SK-N-SH (cell line): ENCODE data around the gene PTPN12. TPM values are rescaled to one million over a fixed set of nuclear protein-coding genes. Genes with fewer than 3 reads are reported as not detected.

Experiments
- CTCF ChIA-PET: fragments of 300-600, 350-600 bp; formaldehyde crosslinking; extraction: SDS; loops from one replicate; lab custom pipeline; 2021; lab: Yijun Ruan, JAX
- POLR2A ChIA-PET: fragments of 350-600 bp; sonication (Branson Sonifier 250); formaldehyde crosslinking; extraction: SDS; loops from one replicate; lab custom pipeline; 2020; ENCODE audit warnings: antibody characterized with exemption, inconsistent platforms; lab: Yijun Ruan, JAX
- DNase-seq: peaks from one replicate; pipeline ENCODE4 v3.0.0; 2012
- H2AFZ ChIP-seq: fragments of 200-600 bp; sonication (generic); 2 replicates; pipeline ENCODE4 v1.8.1; 2016; ENCODE audit warnings: antibody characterized with exemption, mild to moderate bottlenecking, low read depth
- H3F3A ChIP-seq: fragments of 200-600 bp; sonication (generic); replicated peaks from 2 replicates; pipeline ENCODE3; 2016; ENCODE audit warnings: antibody characterized with exemption, mild to moderate bottlenecking; ENCODE audit not compliant: insufficient read depth
- H3K27ac ChIP-seq, 2 experiments: fragments of 200-500 bp in 1 of 2; fragments of 200-600 bp in 1 of 2; sonication (Bioruptor generic) in 1 of 2; sonication (generic), shearing (Covaris generic) in 1 of 2; 2 replicates each; pipeline versions ENCODE4 v1.5.1 to v1.6.1; 2014 to 2016; ENCODE audit warnings: low read depth in 2 of 2, inconsistent platforms in 1 of 2, low read length in 1 of 2, mild to moderate bottlenecking in 1 of 2, mixed read lengths in 1 of 2
- H3K27me3 ChIP-seq: fragments of 200-600 bp; sonication (generic), shearing (Covaris generic); 2 replicates; pipeline ENCODE4 v1.6.1; 2016; ENCODE audit warnings: mixed run types; ENCODE audit not compliant: insufficient read depth
- H3K36me3 ChIP-seq, 2 experiments: fragments of 200-500 bp in 1 of 2; fragments of 200-600 bp in 1 of 2; sonication (Bioruptor generic) in 1 of 2; sonication (generic) in 1 of 2; replicated peaks in 1 of 2; 2 replicates each; pipeline versions ENCODE3 to v1.5.1; 2014 to 2016; ENCODE audit warnings: low read length in 1 of 2, mild to moderate bottlenecking in 1 of 2; ENCODE audit not compliant: insufficient read depth in 2 of 2, control insufficient read depth in 1 of 2
- H3K4me1 ChIP-seq, 2 experiments: fragments of 200-500 bp in 1 of 2; fragments of 200-600 bp in 1 of 2; sonication (Bioruptor generic) in 1 of 2; sonication (generic), shearing (Covaris generic) in 1 of 2; 2 replicates each; pipeline versions ENCODE4 v1.5.1 to v1.6.1; 2014 to 2016; ENCODE audit warnings: low read depth in 1 of 2, low read length in 1 of 2, mixed run types in 1 of 2; ENCODE audit not compliant: insufficient read depth in 2 of 2, control insufficient read depth in 1 of 2
- H3K4me2 ChIP-seq: fragments of 200-600 bp; sonication (generic), shearing (Covaris generic); 2 replicates; pipeline ENCODE4 v1.6.1; 2017; ENCODE audit warnings: mixed run types
- H3K4me3 ChIP-seq, 2 experiments: fragments of 200-500 bp in 1 of 2; fragments of 200-600 bp in 1 of 2; sonication (Bioruptor generic) in 1 of 2; sonication (generic), shearing (Covaris generic) in 1 of 2; 2 replicates each; pipeline versions ENCODE4 v1.5.1 to v1.8.1; 2014 to 2016; ENCODE audit warnings: low read depth in 2 of 2, inconsistent platforms in 1 of 2, low read length in 1 of 2, mild to moderate bottlenecking in 1 of 2, mixed read lengths in 1 of 2, moderate library complexity in 1 of 2
- H3K79me2 ChIP-seq: fragments of 200-600 bp; sonication (generic); 2 replicates; pipeline ENCODE4 v1.8.1; 2017; ENCODE audit warnings: mild to moderate bottlenecking; ENCODE audit not compliant: insufficient read depth
- H3K9ac ChIP-seq: fragments of 200-600 bp; sonication (generic); 2 replicates; pipeline ENCODE4 v1.6.1; 2017; ENCODE audit warnings: mixed run types
- H3K9me2 ChIP-seq: fragments of 200-600 bp; sonication (generic); 2 replicates; pipeline ENCODE4 v1.6.1; 2017; ENCODE audit warnings: mixed run types
- H3K9me3 ChIP-seq: fragments of 200-600 bp; sonication (generic); 2 replicates; pipeline ENCODE4 v1.6.1; 2017; ENCODE audit warnings: mixed run types, mild to moderate bottlenecking, moderate library complexity
- H4K20me1 ChIP-seq: fragments of 200-600 bp; sonication (generic); 2 replicates; pipeline ENCODE4 v1.6.1; 2017; ENCODE audit warnings: mild to moderate bottlenecking, mixed run types; ENCODE audit not compliant: insufficient read depth
- EZH2phosphoT487 ChIP-seq: fragments of 200-600 bp; sonication (generic); IDR thresholded peaks from 2 replicates; pipeline ENCODE4 v1.6.1; 2017; ENCODE audit warnings: low read depth, mixed run types, mild to moderate bottlenecking, antibody characterized with exemption, moderate library complexity, borderline replicate concordance
- FOSL2 ChIP-seq: IDR thresholded peaks from 2 replicates; pipeline ENCODE4 v1.4.0; 2012; ENCODE audit warnings: low read depth, mild to moderate bottlenecking, moderate library complexity, borderline replicate concordance
- FOXM1 ChIP-seq: IDR thresholded peaks from 2 replicates; pipeline ENCODE4 v1.4.0; 2012; ENCODE audit warnings: low read depth, mild to moderate bottlenecking
- GABPA ChIP-seq: IDR thresholded peaks from 2 replicates; pipeline ENCODE4 v1.4.0; 2012; ENCODE audit warnings: low read depth, mild to moderate bottlenecking
- GATA2 ChIP-seq: sonication (generic); formaldehyde crosslinking; IDR thresholded peaks from 2 replicates; pipeline ENCODE4 v1.5.0; 2020; ENCODE audit warnings: mild to moderate bottlenecking, missing genetic modification reagents
- MXI1 ChIP-seq: IDR thresholded peaks from 2 replicates; pipeline ENCODE4 v1.6.1; 2012; ENCODE audit warnings: mild to moderate bottlenecking, low read depth, low read length, improper control_type of control experiment
- NRF1 ChIP-seq: IDR thresholded peaks from 2 replicates; pipeline ENCODE4 v1.6.1; 2012; ENCODE audit warnings: low read depth, mild to moderate bottlenecking, low read length
- POLR2AphosphoS5 ChIP-seq: IDR thresholded peaks from 2 replicates; pipeline ENCODE4 v1.6.1; 2012; ENCODE audit warnings: low read depth, low read length
- RCOR1 ChIP-seq: fragments of 150-350 bp; IDR thresholded peaks from 2 replicates; pipeline ENCODE4 v1.6.1; 2017; ENCODE audit warnings: antibody characterized with exemption, low read length
- TCF12 ChIP-seq: IDR thresholded peaks from 2 replicates; pipeline ENCODE4 v1.4.0; 2012
- YY1 ChIP-seq: IDR thresholded peaks from 2 replicates; pipeline ENCODE4 v1.4.0; 2012; ENCODE audit warnings: low read depth, mild to moderate bottlenecking
- whole genome bisulfite sequencing: methylation state at CpG from one replicate; pipeline ENCODE4 v1.1.6; 2017; ENCODE audit warnings: low lambda C conversion rate; 5-methylcytosine and 5-hydroxymethylcytosine counted together
- polyA plus RNA-seq, 3 experiments: library from polyadenylated mRNA; depleted of rRNA; stranded (reverse); fragments of >200 nt; gene quantifications; 2 replicates each; pipeline ENCODE4 v1.2.3, GENCODE V29; 2012
- TF ChIP-seq, protein P1 (sequence below): IDR thresholded peaks from 2 replicates; pipeline ENCODE4 v1.6.1; 2012; ENCODE audit warnings: mild to moderate bottlenecking, low read depth, low read length, moderate library complexity
- TF ChIP-seq, protein P2 (sequence below): fragments of 200-600 bp; sonication (generic); IDR thresholded peaks from 2 replicates; pipeline ENCODE4 v1.6.1; 2017; ENCODE audit warnings: antibody characterized with exemption, mild to moderate bottlenecking, moderate library complexity
- TF ChIP-seq, protein P3 (sequence below): fragments of 150-350 bp; IDR thresholded peaks from 2 replicates; pipeline ENCODE4 v1.6.1; 2017; ENCODE audit warnings: antibody characterized with exemption, low read length, low read depth, borderline replicate concordance
- TF ChIP-seq, protein P4 (sequence below): IDR thresholded peaks from 2 replicates; pipeline ENCODE4; 2012
- TF ChIP-seq, protein P5 (sequence below): IDR thresholded peaks from 2 replicates; pipeline ENCODE4 v1.4.0; 2012; ENCODE audit warnings: low read depth, borderline replicate concordance
- TF ChIP-seq, protein P6 (sequence below): IDR thresholded peaks from 2 replicates; pipeline ENCODE4 v1.4.0; 2012; ENCODE audit warnings: low read depth, borderline replicate concordance

Gene PTPN12
- polyA plus RNA-seq, 1 of the 3 experiments (the other 2 are of a cell fraction): 23.3 TPM

DNA sequence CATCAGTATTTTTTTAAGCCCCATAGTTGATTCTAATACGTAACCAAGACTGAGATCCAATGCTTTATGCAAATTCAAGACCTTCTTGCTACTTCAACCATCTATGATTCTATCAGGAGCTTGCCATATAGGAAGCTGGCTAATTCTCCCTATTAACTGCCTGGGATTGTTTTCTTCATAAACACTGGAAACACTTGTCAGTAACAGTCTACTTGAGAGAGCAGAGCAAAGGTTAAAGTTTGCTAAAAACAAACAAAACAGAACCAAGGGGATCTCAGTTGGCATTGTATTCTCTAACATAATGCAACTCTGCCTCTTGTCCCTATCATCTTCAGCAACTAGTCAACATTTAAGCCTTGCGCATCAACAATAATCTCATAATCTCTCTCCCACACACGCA lies 21.0 kb upstream of the PTPN12 start:
- no peak overlapping the region for H3K4me3 ChIP-seq
- no peaks in the 10 kb centered on the region for H4K20me1 ChIP-seq
- H3K36me3 ChIP-seq: no peaks in the 10 kb centered on the region
- no peaks in the 10 kb centered on the region for H3K79me2 ChIP-seq
- no peak overlapping the region for H2AFZ ChIP-seq
- no peak overlapping the region for H3K4me2 ChIP-seq
- ChIA-PET POLR2A (interaction anchor here (1.1 kb wide), 1 partner anchor 12 kb away, joined by 3 read pairs; no protein-coding TSS in a partner anchor), CTCF (interaction anchor here (0.7 to 1.4 kb wide), 2 partner anchors 12 to 244 kb away, joined by 3 read pairs; no protein-coding TSS in a partner anchor)
- no peak for TF ChIP-seq EZH2phosphoT487
- no peaks in the 10 kb centered on the region for H3K9me2 ChIP-seq
- no peak overlapping the region for H3K27ac ChIP-seq
- H3K9me3 ChIP-seq: no peaks in the 10 kb centered on the region
- H3K4me1 ChIP-seq: no peaks in the 10 kb centered on the region
- no peak overlapping the region for H3K9ac ChIP-seq
- H3K27me3 ChIP-seq: no peaks in the 10 kb centered on the region
- H3F3A ChIP-seq: no peaks in the 10 kb centered on the region
- no peak for DNase-seq
- WGBS: 87% methylated on average over 3 of the region's 3 CpGs

DNA sequence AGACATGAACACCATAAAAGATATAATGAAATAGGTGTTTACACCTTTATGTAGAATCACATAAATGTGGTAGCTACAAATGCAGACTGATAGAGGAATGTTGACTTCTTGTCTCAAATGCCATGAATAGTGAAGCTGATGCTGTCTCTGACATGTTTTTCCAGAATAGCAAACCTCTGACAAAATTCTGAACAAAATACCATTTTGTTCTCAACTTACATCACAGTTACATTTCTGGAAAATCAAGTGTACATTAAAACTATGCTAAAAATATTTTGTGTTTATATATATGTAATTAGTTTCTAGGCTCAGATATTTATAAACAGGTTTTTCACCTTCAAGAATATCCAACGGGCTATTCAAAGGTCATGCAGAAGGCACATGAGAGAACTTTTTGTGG lies 16.8 kb upstream of the PTPN12 start:
- Histone ChIP-seq H3K79me2 (no peaks in the 10 kb centered on the region), H3K4me3 (no peak overlapping the region), H3K36me3 (no peaks in the 10 kb centered on the region), H3K27me3 (no peaks in the 10 kb centered on the region), H2AFZ (no peak overlapping the region), H3K4me1 (no peaks in the 10 kb centered on the region), H3K4me2 (no peak overlapping the region), H3K9me3 (no peaks in the 10 kb centered on the region), H4K20me1 (no peaks in the 10 kb centered on the region), H3F3A (no peaks in the 10 kb centered on the region), H3K9me2 (no peaks in the 10 kb centered on the region), H3K27ac (no peak overlapping the region), H3K9ac (no peak overlapping the region)
- ChIA-PET CTCF (no interaction called here), POLR2A (no interaction called here)
- WGBS: 98% methylated on average over 1 of the region's 1 CpG
- no peak for DNase-seq
- TF ChIP-seq TCF12 (no peak), MXI1 (no peak), GABPA (no peak), GATA2 (CRISPR knock-in tag) (no peak), EZH2phosphoT487 (no peak), YY1 (no peak), POLR2AphosphoS5 (no peak), FOXM1 (no peak), RCOR1 (no peak), NRF1 (no peak), FOSL2 (no peak)
- TF ChIP-seq, protein P1, sequence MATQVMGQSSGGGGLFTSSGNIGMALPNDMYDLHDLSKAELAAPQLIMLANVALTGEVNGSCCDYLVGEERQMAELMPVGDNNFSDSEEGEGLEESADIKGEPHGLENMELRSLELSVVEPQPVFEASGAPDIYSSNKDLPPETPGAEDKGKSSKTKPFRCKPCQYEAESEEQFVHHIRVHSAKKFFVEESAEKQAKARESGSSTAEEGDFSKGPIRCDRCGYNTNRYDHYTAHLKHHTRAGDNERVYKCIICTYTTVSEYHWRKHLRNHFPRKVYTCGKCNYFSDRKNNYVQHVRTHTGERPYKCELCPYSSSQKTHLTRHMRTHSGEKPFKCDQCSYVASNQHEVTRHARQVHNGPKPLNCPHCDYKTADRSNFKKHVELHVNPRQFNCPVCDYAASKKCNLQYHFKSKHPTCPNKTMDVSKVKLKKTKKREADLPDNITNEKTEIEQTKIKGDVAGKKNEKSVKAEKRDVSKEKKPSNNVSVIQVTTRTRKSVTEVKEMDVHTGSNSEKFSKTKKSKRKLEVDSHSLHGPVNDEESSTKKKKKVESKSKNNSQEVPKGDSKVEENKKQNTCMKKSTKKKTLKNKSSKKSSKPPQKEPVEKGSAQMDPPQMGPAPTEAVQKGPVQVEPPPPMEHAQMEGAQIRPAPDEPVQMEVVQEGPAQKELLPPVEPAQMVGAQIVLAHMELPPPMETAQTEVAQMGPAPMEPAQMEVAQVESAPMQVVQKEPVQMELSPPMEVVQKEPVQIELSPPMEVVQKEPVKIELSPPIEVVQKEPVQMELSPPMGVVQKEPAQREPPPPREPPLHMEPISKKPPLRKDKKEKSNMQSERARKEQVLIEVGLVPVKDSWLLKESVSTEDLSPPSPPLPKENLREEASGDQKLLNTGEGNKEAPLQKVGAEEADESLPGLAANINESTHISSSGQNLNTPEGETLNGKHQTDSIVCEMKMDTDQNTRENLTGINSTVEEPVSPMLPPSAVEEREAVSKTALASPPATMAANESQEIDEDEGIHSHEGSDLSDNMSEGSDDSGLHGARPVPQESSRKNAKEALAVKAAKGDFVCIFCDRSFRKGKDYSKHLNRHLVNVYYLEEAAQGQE: no peak
- TF ChIP-seq, protein P2, sequence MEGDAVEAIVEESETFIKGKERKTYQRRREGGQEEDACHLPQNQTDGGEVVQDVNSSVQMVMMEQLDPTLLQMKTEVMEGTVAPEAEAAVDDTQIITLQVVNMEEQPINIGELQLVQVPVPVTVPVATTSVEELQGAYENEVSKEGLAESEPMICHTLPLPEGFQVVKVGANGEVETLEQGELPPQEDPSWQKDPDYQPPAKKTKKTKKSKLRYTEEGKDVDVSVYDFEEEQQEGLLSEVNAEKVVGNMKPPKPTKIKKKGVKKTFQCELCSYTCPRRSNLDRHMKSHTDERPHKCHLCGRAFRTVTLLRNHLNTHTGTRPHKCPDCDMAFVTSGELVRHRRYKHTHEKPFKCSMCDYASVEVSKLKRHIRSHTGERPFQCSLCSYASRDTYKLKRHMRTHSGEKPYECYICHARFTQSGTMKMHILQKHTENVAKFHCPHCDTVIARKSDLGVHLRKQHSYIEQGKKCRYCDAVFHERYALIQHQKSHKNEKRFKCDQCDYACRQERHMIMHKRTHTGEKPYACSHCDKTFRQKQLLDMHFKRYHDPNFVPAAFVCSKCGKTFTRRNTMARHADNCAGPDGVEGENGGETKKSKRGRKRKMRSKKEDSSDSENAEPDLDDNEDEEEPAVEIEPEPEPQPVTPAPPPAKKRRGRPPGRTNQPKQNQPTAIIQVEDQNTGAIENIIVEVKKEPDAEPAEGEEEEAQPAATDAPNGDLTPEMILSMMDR: no peak
- TF ChIP-seq, protein P3, sequence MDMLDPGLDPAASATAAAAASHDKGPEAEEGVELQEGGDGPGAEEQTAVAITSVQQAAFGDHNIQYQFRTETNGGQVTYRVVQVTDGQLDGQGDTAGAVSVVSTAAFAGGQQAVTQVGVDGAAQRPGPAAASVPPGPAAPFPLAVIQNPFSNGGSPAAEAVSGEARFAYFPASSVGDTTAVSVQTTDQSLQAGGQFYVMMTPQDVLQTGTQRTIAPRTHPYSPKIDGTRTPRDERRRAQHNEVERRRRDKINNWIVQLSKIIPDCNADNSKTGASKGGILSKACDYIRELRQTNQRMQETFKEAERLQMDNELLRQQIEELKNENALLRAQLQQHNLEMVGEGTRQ: no peak
- TF ChIP-seq, protein P4, sequence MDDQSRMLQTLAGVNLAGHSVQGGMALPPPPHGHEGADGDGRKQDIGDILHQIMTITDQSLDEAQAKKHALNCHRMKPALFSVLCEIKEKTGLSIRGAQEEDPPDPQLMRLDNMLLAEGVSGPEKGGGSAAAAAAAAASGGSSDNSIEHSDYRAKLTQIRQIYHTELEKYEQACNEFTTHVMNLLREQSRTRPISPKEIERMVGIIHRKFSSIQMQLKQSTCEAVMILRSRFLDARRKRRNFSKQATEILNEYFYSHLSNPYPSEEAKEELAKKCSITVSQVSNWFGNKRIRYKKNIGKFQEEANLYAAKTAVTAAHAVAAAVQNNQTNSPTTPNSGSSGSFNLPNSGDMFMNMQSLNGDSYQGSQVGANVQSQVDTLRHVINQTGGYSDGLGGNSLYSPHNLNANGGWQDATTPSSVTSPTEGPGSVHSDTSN: no peak
- TF ChIP-seq, protein P5, sequence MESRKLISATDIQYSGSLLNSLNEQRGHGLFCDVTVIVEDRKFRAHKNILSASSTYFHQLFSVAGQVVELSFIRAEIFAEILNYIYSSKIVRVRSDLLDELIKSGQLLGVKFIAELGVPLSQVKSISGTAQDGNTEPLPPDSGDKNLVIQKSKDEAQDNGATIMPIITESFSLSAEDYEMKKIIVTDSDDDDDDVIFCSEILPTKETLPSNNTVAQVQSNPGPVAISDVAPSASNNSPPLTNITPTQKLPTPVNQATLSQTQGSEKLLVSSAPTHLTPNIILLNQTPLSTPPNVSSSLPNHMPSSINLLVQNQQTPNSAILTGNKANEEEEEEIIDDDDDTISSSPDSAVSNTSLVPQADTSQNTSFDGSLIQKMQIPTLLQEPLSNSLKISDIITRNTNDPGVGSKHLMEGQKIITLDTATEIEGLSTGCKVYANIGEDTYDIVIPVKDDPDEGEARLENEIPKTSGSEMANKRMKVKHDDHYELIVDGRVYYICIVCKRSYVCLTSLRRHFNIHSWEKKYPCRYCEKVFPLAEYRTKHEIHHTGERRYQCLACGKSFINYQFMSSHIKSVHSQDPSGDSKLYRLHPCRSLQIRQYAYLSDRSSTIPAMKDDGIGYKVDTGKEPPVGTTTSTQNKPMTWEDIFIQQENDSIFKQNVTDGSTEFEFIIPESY: no peak
- TF ChIP-seq, protein P6, sequence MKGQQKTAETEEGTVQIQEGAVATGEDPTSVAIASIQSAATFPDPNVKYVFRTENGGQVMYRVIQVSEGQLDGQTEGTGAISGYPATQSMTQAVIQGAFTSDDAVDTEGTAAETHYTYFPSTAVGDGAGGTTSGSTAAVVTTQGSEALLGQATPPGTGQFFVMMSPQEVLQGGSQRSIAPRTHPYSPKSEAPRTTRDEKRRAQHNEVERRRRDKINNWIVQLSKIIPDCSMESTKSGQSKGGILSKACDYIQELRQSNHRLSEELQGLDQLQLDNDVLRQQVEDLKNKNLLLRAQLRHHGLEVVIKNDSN: no peak
